AG10803 (cell line): Measurements from ENCODE around the gene DDAH1.

Experiments used
- DNase-seq: peaks from one replicate; pipeline ENCODE4 v3.0.0; 2010; ENCODE audit warnings: low read depth
- H3K4me3 ChIP-seq: 2 replicates; pipeline ENCODE4 v1.5.1; 2011; ENCODE audit warnings: mild to moderate bottlenecking, low read length, control low read depth
- CTCF ChIP-seq: conservative IDR thresholded peaks from 2 replicates; pipeline ENCODE4 v1.5.1; 2011; ENCODE audit warnings: mild to moderate bottlenecking, low read length, control low read depth, inconsistent platforms

Gene DDAH1

DNA sequence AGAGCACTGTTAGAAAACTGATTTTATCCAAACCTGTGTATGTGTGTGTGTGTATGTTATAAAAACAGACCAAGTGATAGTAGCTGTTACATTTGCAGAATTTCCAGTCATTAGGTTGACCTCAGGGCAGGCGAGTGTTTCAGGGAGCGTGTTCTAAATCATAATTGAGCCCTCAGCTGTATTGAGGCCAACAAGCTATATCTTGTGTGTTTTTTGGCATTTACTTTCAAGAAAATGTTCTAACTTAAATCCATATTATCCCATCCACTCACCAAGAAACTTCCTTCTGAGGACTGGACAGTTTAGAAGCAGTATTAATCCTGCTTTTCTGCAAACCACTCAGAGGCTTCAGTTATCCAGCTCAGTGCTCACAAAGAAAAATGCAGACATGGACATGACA, 12.0 kb downstream of the DDAH1 start:
- no peak for TF ChIP-seq CTCF
- no peak for DNase-seq
- no peak overlapping the region for H3K4me3 ChIP-seq

DNA sequence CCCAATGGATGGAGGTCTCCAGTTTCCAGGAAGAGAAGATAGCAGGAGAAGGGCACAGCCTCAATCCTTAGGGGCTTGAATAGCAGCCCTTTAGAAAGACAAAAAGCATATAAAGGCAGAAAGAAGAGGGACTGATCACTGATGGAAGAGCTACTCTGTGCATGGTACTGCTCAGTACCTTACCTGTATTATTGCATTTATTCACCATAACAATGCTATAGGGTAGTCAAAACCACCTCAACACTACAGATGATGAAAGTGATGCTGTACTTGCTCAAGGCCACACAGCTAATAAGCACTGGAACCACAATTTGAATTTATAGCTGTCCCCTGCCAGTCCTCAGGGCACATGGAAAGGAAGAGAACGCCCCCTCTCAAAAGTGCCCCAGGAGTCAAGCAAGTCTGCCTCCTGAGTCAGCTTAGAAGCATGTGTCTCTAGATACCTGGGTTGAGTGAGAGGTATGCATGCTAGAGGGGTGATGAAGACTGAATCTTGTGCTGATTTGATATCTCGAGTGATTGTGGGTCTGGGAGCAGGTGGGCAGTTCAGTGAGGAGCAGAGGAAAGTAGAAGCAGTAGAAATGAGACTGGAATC, 13.6 kb downstream of the DDAH1 start:
- H3K4me3 ChIP-seq = no peak overlapping the region
- no peak for DNase-seq
- no peak for TF ChIP-seq CTCF

DNA sequence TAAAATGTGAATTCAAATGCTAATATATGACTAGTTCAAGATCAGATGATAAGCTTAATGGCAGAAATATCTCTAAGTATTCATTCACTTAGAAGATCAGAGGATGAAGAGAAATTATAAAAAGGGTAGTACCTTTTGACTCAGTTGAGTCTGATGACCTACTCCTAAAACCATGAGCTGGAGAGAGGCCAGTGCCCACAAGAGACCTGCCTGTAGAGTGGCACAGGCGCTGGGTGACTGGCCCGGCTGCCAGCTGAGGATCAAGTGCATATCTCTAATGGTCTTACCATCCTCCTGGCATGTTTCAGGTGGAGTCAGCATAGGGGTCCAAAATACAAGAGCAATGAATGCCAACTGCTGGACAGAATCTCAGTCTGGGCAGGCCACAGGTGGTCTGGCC, 14.1 kb downstream of the DDAH1 start:
- H3K4me3 ChIP-seq = no peak overlapping the region
- no peak for TF ChIP-seq CTCF
- no peak for DNase-seq

GRCh38 chr1:85449356-85449755, 15.6 kb downstream of the DDAH1 start:
- no peak for DNase-seq
- no peak overlapping the region for H3K4me3 ChIP-seq
- no peak for TF ChIP-seq CTCF

GRCh38 chr1:85448358-85448757, 16.6 kb downstream of the DDAH1 start:
- H3K4me3 ChIP-seq = no peak overlapping the region
- peak; percentile 76 for DNase-seq

DNA sequence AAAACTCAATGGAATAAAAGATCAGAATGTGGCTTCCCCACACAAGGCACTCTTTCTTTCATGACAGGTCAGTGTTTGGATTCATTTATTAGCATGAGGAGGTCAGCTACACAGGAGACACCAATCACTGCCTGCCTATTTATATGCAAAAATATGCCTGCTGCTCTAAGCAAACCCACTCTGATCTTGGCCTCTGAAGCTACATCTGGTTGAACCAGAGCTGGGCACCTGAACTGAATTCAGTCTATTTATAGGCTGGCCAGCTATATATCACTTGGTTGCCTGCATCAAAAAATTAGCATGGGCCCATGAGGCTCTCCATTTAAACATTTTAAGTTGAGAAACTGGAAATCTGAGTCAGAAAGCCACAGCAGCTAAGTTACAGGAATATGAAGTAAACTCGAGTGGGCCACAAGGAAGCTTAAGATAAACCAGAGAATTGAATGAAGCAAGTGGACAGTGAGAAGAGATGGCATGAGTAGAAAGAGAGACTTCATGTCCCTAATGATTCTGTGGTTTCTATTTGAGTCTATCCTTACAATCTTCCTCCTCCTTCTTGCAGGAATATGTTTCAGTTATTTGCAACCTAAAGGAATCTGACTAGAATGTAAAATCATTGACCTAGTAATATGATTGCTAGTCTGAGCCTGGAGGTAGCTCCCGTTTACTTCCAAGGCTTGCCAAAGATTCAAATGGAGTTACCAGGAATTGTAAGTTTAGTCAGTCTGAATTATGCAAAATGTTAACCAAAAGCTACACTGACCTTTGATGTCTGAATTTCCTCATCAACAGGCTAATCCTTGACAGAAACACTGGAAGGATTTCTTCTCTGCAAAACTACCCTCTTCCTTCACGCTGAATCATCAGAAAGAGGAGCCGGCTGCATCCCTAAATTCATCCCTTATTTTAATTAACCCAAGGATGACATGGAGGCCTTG, 17.7 kb downstream of the DDAH1 start:
- H3K4me3 ChIP-seq = no peak overlapping the region
- peak; percentile 58 for DNase-seq
- TF ChIP-seq CTCF = no peak

More at GRCh38 chr1:85448358-85448757, 16.6 kb downstream of the DDAH1 start:
- no peak for TF ChIP-seq CTCF

- peak; percentile 81 for DNase-seq
- no peak overlapping the region for H3K4me3 ChIP-seq
- no peak for TF ChIP-seq CTCF
Measured at GRCh38 chr1:85445906-85446305, 19.1 kb downstream of the DDAH1 start.
